ENCODE data around the gene RUFY4. TPM values are rescaled to one million over a fixed set of nuclear protein-coding genes. Genes with fewer than 3 reads are reported as not detected.

RUFY4 gene
- total RNA-seq, 1 experiment from 2014 or later: not detected

DNA sequence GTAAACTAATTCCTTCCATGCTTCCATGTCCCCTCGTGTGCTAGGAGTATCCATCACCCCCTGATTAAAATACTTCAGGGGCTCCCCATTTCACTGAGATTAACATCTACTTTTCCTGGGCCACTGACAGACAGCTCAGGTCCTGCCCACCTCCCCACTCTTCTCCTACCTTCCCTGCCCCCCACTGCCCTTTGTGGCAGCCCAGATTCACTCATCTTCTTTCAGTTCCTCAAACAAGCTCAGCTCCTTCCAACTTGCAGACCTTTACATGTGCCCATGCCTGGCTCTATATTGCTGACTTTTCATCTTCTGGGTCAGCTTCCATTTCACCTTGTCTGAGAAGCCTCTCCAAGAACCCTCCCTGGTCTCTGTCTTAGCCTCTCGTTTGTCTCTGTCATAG is 12.0 kb downstream of the RUFY4 start:
- no TSS peak for BruUV-seq (replicated peaks)
- no peaks in the 10 kb centered on the region for H3K27me3 Mint-ChIP-seq (ENCODE audit: insufficient read depth, unreplicated experiment)
- no peak overlapping the region for H3K4me3 Mint-ChIP-seq (ENCODE audit: unreplicated experiment)
- no peaks in the 10 kb centered on the region for H3K36me3 Mint-ChIP-seq (ENCODE audit: insufficient read depth, unreplicated experiment)
- CTCF ChIA-PET: interaction anchor here (0.6 to 1.5 kb wide), 2 partner anchors 12 to 78 kb away, joined by 3 to 5 read pairs; partner anchors contain the start of gene RUFY4
- no peaks in the 10 kb centered on the region for H3K4me1 Mint-ChIP-seq (ENCODE audit: insufficient read depth, unreplicated experiment)
- intact Hi-C loops (cut with micrococcal nuclease): no loop called here
- POLR2A ChIA-PET: no interaction called here
- no peak overlapping the region for H3K27ac Mint-ChIP-seq (ENCODE audit: low read depth, unreplicated experiment)
- peaks cover 5% of the 10 kb centered on the region for H3K9me3 Mint-ChIP-seq (ENCODE audit: unreplicated experiment)
- no peak for DNase-seq (ENCODE audit: unreplicated experiment)
- TF ChIP-seq, protein P1, sequence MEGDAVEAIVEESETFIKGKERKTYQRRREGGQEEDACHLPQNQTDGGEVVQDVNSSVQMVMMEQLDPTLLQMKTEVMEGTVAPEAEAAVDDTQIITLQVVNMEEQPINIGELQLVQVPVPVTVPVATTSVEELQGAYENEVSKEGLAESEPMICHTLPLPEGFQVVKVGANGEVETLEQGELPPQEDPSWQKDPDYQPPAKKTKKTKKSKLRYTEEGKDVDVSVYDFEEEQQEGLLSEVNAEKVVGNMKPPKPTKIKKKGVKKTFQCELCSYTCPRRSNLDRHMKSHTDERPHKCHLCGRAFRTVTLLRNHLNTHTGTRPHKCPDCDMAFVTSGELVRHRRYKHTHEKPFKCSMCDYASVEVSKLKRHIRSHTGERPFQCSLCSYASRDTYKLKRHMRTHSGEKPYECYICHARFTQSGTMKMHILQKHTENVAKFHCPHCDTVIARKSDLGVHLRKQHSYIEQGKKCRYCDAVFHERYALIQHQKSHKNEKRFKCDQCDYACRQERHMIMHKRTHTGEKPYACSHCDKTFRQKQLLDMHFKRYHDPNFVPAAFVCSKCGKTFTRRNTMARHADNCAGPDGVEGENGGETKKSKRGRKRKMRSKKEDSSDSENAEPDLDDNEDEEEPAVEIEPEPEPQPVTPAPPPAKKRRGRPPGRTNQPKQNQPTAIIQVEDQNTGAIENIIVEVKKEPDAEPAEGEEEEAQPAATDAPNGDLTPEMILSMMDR (IDR thresholded peaks at IDR 0.05; ENCODE audit: unreplicated experiment): no peak

DNA sequence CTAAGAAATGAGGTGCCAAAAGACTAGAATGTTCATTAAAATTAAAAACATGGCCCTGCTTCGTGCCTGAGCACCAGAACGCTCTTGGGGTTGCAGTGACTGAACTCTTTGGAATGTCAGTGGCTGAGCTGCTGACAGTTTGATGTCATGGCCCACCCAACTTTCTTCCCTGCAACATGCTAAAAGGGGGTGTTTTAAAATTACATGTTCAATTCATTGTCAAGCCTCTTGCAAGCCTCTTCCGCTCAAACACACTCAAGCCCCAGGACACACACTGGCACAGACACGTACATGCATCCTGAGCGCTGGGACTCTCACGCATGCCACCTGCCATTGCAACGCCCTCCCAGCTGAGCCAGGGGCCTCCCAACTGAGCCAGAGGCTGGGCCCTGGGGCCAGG is 12.6 kb downstream of the RUFY4 start:
- BruUV-seq (replicated peaks): no TSS peak
- no peak overlapping the region for H3K4me3 Mint-ChIP-seq (ENCODE audit: unreplicated experiment)
- H3K27ac Mint-ChIP-seq (ENCODE audit: low read depth, unreplicated experiment): no peak overlapping the region
- no peak for DNase-seq (ENCODE audit: unreplicated experiment)
- no peaks in the 10 kb centered on the region for H3K27me3 Mint-ChIP-seq (ENCODE audit: insufficient read depth, unreplicated experiment)
- peaks cover 11% of the 10 kb centered on the region for H3K9me3 Mint-ChIP-seq (ENCODE audit: unreplicated experiment)
- ChIA-PET CTCF (interaction anchor here (0.6 to 0.7 kb wide), 2 partner anchors 61 to 78 kb away, joined by 3 read pairs; no protein-coding TSS in a partner anchor), POLR2A (no interaction called here)
- H3K4me1 Mint-ChIP-seq (ENCODE audit: insufficient read depth, unreplicated experiment): no peaks in the 10 kb centered on the region
- no peaks in the 10 kb centered on the region for H3K36me3 Mint-ChIP-seq (ENCODE audit: insufficient read depth, unreplicated experiment)
- intact Hi-C loops (cut with micrococcal nuclease): no loop called here
- TF ChIP-seq, protein P1 (IDR thresholded peaks at IDR 0.05; ENCODE audit: unreplicated experiment): no peak

DNA sequence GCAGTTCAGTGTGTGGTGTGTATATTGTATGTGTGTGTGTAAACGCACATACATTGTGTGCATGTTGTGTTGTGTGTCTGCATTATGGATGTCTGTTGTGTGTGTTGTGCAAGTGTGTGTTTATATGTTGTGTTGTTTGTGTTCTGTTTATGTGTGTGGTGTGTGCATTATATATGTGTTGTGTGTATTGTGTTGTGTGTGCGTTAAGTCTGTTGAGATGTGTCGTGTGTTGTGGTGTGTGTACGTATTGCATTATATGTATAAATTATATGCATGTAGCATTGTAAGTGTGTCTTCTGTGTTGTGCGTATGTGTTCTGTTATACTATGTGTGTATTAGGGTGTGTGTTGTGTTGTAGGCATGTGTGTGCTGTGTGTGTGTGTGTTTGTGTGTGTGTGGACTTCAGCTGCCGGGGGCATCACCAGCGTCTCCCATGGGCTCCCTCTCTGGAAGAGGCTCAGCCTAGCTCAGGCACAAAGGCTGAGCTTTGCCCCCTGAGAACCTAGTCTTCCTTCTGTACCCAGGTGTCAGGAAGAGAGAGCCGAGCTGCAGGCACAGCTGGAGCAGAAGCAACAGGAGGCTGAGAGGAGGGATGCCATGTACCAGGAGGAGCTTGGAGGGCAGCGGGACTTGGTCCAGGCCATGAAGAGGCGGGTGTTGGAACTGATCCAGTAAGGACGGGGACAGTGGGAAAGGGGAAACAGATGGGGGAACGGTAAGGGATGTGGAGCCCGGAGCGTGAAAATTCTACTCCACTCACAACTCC is 13.7 kb downstream of the RUFY4 start:
- ChIA-PET POLR2A (interaction anchor here (0.6 to 0.7 kb wide), 2 partner anchors 359 to 771 kb away, joined by 3 read pairs; no protein-coding TSS in a partner anchor), CTCF (interaction anchor here (0.6 to 0.7 kb wide), 3 partner anchors 62 to 216 kb away, joined by 3 to 4 read pairs (median 3); no protein-coding TSS in a partner anchor)
- intact Hi-C loops (cut with micrococcal nuclease): no loop called here
- Mint-ChIP-seq H3K27ac (ENCODE audit: low read depth, unreplicated experiment) (no peak overlapping the region), H3K9me3 (ENCODE audit: unreplicated experiment) (peaks cover 13% of the 10 kb centered on the region), H3K4me1 (ENCODE audit: insufficient read depth, unreplicated experiment) (no peaks in the 10 kb centered on the region), H3K4me3 (ENCODE audit: unreplicated experiment) (no peak overlapping the region), H3K27me3 (ENCODE audit: insufficient read depth, unreplicated experiment) (no peaks in the 10 kb centered on the region), H3K36me3 (ENCODE audit: insufficient read depth, unreplicated experiment) (no peaks in the 10 kb centered on the region)
- no TSS peak for BruUV-seq (replicated peaks)
- TF ChIP-seq, protein P1 (IDR thresholded peaks at IDR 0.05; ENCODE audit: unreplicated experiment): no peak
- DNase-seq (ENCODE audit: unreplicated experiment): no peak

DNA sequence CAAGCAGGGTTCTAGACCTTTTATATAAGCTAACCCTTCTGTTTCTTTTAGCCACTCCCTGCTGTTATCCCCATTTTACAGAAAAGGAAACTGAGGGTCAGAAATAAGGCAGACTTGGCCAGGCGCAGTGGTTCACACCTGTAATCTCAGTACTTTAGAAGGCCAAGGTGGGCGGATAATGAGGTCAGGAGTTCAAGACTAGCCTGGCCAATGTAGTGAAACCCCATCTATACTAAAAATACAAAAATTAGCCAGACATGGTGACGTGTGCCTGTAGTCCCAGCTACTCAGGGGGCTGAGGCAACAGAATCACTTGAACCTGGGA is 14.3 kb downstream of the RUFY4 start:
- H3K27ac Mint-ChIP-seq (ENCODE audit: low read depth, unreplicated experiment): no peak overlapping the region
- CTCF ChIA-PET: interaction anchor here (0.6 kb wide), 1 partner anchor 1575 kb away, joined by 5 read pairs; no protein-coding TSS in a partner anchor
- H3K4me1 Mint-ChIP-seq (ENCODE audit: insufficient read depth, unreplicated experiment): no peaks in the 10 kb centered on the region

More for the DNA sequence above, 14.3 kb downstream of the RUFY4 start:
- Mint-ChIP-seq H3K27me3 (ENCODE audit: insufficient read depth, unreplicated experiment) (peaks cover 3% of the 10 kb centered on the region), H3K9me3 (ENCODE audit: unreplicated experiment) (peaks cover 13% of the 10 kb centered on the region), H3K36me3 (ENCODE audit: insufficient read depth, unreplicated experiment) (no peaks in the 10 kb centered on the region), H3K4me3 (ENCODE audit: unreplicated experiment) (no peak overlapping the region)
- POLR2A ChIA-PET: interaction anchor here (0.6 kb wide), 1 partner anchor 771 kb away, joined by 3 read pairs; no protein-coding TSS in a partner anchor
- DNase-seq (ENCODE audit: unreplicated experiment): no peak
- TF ChIP-seq, protein P1 (IDR thresholded peaks at IDR 0.05; ENCODE audit: unreplicated experiment): no peak
- intact Hi-C loops (cut with micrococcal nuclease): no loop called here
- BruUV-seq (replicated peaks): no TSS peak
